Endothelial cell of umbilical vein (primary cell): ENCODE results near the gene SH3BGRL. TPM values are rescaled to one million over a fixed set of nuclear protein-coding genes. Genes with fewer than 3 reads are reported as not detected.

Source experiments
- BruUV-seq: library from RNA; stranded (reverse); fragments of 400-500 nt; replicated peaks from 2 replicates; lab custom pipeline; 2021; lab: Mats Ljungman, UMichigan
- CTCF ChIA-PET: fragments of 300-600, 350-600 bp; sonication (Branson Sonifier 250); formaldehyde crosslinking; loops from one replicate; lab custom pipeline; 2021; ENCODE audit warnings: antibody characterized with exemption, inconsistent platforms; lab: Charles Lee
- POLR2A ChIA-PET: fragments of 300-600, 350-600 bp; sonication (Branson Sonifier 250); formaldehyde crosslinking; loops from one replicate; lab custom pipeline; 2021; ENCODE audit warnings: antibody characterized with exemption, inconsistent platforms; lab: Charles Lee
- DNase-seq: peaks from one replicate; pipeline ENCODE4 v3.0.0-alpha.2; 2011; ENCODE audit warnings: low read depth, low spot score
- FAIRE-seq: peaks from 2 replicates; lab custom pipeline; 2011; peaks lifted over from hg19 to GRCh38; lab: Jason Lieb, UNC
- H2AFZ ChIP-seq: 2 replicates; pipeline ENCODE4 v1.6.0; 2012; ENCODE audit warnings: low read depth, low read length, control low read depth, inconsistent platforms
- H3K27ac ChIP-seq: 2 replicates; pipeline ENCODE4 v1.5.1; 2011; ENCODE audit warnings: low read depth, mild to moderate bottlenecking, control low read depth, low read length, moderate library complexity; ENCODE audit not compliant: insufficient read depth
- H3K27me3 ChIP-seq, 2 experiments: 2 replicates each; pipeline versions ENCODE4 v1.6.0 to v1.6.1; 2011; ENCODE audit warnings: low read length in 2 of 2, mixed read lengths in 1 of 2; ENCODE audit not compliant: control insufficient read depth in 2 of 2, insufficient read depth in 2 of 2
- H3K36me3 ChIP-seq, 2 experiments: 2 replicates in 1 of 2; 3 replicates in 1 of 2; pipeline ENCODE4 v1.5.1; 2011; ENCODE audit warnings: low read length in 2 of 2, mild to moderate bottlenecking in 1 of 2, moderate library complexity in 1 of 2; ENCODE audit not compliant: control insufficient read depth in 2 of 2, insufficient read depth in 2 of 2; ENCODE audit errors: extremely low read depth in 1 of 2
- H3K4me1 ChIP-seq: 3 replicates; pipeline ENCODE4 v1.5.1; 2011; ENCODE audit warnings: mild to moderate bottlenecking, low read length; ENCODE audit not compliant: control insufficient read depth, insufficient read depth; ENCODE audit errors: extremely low read depth
- H3K4me2 ChIP-seq: 2 replicates; pipeline ENCODE4 v1.6.1; 2011; ENCODE audit warnings: low read length, control low read depth, mixed read lengths; ENCODE audit not compliant: insufficient read depth
- H3K4me3 ChIP-seq, 3 experiments: fragments of 200-600 bp in 1 of 3; sonication (generic), shearing (Covaris generic) in 1 of 3; replicated peaks in 1 of 3; 2 replicates each; pipeline ENCODE4 v1.5.1; 2011 to 2016; ENCODE audit warnings: control low read depth in 3 of 3, low read length in 3 of 3, mild to moderate bottlenecking in 2 of 3, inconsistent platforms in 1 of 3, low read depth in 1 of 3, moderate library complexity in 1 of 3; ENCODE audit not compliant: insufficient read depth in 1 of 3
- H3K79me2 ChIP-seq: 2 replicates; pipeline ENCODE4 v1.6.0; 2012; ENCODE audit warnings: low read length, inconsistent platforms; ENCODE audit not compliant: control insufficient read depth, insufficient read depth
- H3K9ac ChIP-seq: replicated peaks from 2 replicates; pipeline ENCODE3; 2011; ENCODE audit warnings: low read length, control low read depth; ENCODE audit not compliant: insufficient read depth; ENCODE audit errors: extremely low read depth
- H3K9me1 ChIP-seq: replicated peaks from 3 replicates; pipeline ENCODE4 v1.6.0; 2011; ENCODE audit warnings: mild to moderate bottlenecking, low read length; ENCODE audit not compliant: control insufficient read depth, insufficient read depth; ENCODE audit errors: extremely low read depth
- H3K9me3 ChIP-seq: replicated peaks from 2 replicates; pipeline ENCODE4 v1.5.1; 2012; ENCODE audit warnings: low read length, inconsistent platforms; ENCODE audit not compliant: control insufficient read depth, insufficient read depth
- H4K20me1 ChIP-seq: replicated peaks from 2 replicates; pipeline ENCODE3; 2011; ENCODE audit warnings: mild to moderate bottlenecking, low read length; ENCODE audit not compliant: control insufficient read depth, insufficient read depth; ENCODE audit errors: extremely low read depth
- EZH2 ChIP-seq: IDR thresholded peaks from 2 replicates; pipeline ENCODE4 v1.6.1; 2012; ENCODE audit warnings: borderline replicate concordance, low read depth, mild to moderate bottlenecking, moderate library complexity, low read length, inconsistent platforms; ENCODE audit not compliant: severe bottlenecking
- FOS ChIP-seq: IDR thresholded peaks from 2 replicates; pipeline ENCODE4 v1.6.1; 2011; ENCODE audit warnings: mild to moderate bottlenecking, low read length, moderate library complexity, borderline replicate concordance; ENCODE audit not compliant: insufficient read depth
- GATA2 ChIP-seq: IDR thresholded peaks from 2 replicates; pipeline ENCODE4 v1.7.0; 2011; ENCODE audit warnings: low read depth, mild to moderate bottlenecking, moderate library complexity, mixed read lengths, low read length; ENCODE audit not compliant: insufficient read length, insufficient read depth
- JUN ChIP-seq: IDR thresholded peaks from 2 replicates; pipeline ENCODE4 v1.6.1; 2011; ENCODE audit warnings: borderline replicate concordance, low read depth; ENCODE audit not compliant: insufficient read length, insufficient read depth
- MYC ChIP-seq: IDR thresholded peaks from one replicate; pipeline ENCODE4 v1.6.1; 2011; ENCODE audit warnings: mild to moderate bottlenecking, low read depth, low read length
- POLR2AphosphoS5 ChIP-seq: IDR thresholded peaks from 2 replicates; pipeline ENCODE4 v1.6.1; 2012; ENCODE audit warnings: low read depth, mild to moderate bottlenecking, control low read depth, low read length, moderate library complexity; ENCODE audit not compliant: insufficient read depth
- dilution Hi-C: fragments of 300-500 bp; cut with MboI; formaldehyde crosslinking; loops from one replicate; pipeline ENCODE4 v1.15.0; 2019; ENCODE audit warnings: low sequenced_read_pairs; ENCODE audit not compliant: extremely low pct_ligation_motif_present
- intact Hi-C: fragments of 100-400 bp; cut with micrococcal nuclease; formaldehyde crosslinking; loops from one replicate; pipeline ENCODE4 v1.10.0; 2022
- polyA plus RNA-seq, 4 experiments: library from polyadenylated mRNA; depleted of rRNA in 3 of 4; stranded (reverse) in 3 of 4; unstranded in 1 of 4; fragments of >200 nt; gene quantifications; 2 replicates each; pipeline versions ENCODE4 v1.2.1 to v1.2.3, GENCODE V29; 2011 to 2012; ENCODE audit warnings: missing spikeins in 1 of 4
- total RNA-seq: library from RNA; stranded (reverse); gene quantifications from 2 replicates; pipeline ENCODE4 v1.2.3, GENCODE V29; 2021
- TF ChIP-seq, protein P1 (sequence below): IDR thresholded peaks from 2 replicates; pipeline ENCODE4 v1.6.1; 2011; ENCODE audit not compliant: insufficient read depth, insufficient read length
- TF ChIP-seq, protein P2 (sequence below), 2 donors: IDR thresholded peaks; 1 replicate in 1 of 2; 2 replicates in 1 of 2; pipeline ENCODE4 v1.5.1; 2011; ENCODE audit warnings: low read length in 2 of 2, mild to moderate bottlenecking in 2 of 2, moderate library complexity in 2 of 2, control low read depth in 1 of 2, inconsistent platforms in 1 of 2, low read depth in 1 of 2; ENCODE audit not compliant: insufficient read depth in 1 of 2; ENCODE audit errors: extremely low read depth in 1 of 2

Gene SH3BGRL
- total and polyA plus RNA-seq, 2 donors (not counting 3 experiments of a cell fraction or from before 2014, with no cell fraction given): 45.6 to 65.7 TPM

DNA sequence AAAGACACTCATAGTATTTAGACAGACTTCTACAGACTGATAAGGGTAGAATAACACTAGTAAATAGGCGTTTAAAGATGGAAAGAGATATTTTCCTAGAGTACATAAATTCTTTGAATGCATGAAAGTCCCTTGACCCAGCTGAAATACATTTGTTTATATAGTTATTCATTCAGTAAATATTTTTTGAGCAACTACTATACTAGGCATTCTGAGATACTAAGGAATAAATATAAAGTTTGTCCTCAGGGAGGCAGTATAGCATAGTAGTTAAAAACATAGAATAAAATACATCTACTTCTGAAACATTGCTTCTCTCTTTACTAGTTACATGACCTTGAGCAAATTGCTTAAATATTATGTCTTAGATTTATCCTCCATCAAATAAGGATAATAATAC, 27.6 kb upstream of the SH3BGRL start:
- ChIA-PET CTCF (interaction anchor here (1.3 kb wide), 1 partner anchor 203 kb away, joined by 21 read pairs; no protein-coding TSS in a partner anchor), POLR2A (no interaction called here)
- H3K4me1 ChIP-seq: no peaks in the 10 kb centered on the region
- TF ChIP-seq POLR2AphosphoS5 (no peak), FOS (no peak), JUN (no peak), GATA2 (no peak), EZH2 (no peak), MYC (no peak)
- TF ChIP-seq, protein P1, sequence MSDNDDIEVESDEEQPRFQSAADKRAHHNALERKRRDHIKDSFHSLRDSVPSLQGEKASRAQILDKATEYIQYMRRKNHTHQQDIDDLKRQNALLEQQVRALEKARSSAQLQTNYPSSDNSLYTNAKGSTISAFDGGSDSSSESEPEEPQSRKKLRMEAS: no peak
- TF ChIP-seq, protein P2, sequence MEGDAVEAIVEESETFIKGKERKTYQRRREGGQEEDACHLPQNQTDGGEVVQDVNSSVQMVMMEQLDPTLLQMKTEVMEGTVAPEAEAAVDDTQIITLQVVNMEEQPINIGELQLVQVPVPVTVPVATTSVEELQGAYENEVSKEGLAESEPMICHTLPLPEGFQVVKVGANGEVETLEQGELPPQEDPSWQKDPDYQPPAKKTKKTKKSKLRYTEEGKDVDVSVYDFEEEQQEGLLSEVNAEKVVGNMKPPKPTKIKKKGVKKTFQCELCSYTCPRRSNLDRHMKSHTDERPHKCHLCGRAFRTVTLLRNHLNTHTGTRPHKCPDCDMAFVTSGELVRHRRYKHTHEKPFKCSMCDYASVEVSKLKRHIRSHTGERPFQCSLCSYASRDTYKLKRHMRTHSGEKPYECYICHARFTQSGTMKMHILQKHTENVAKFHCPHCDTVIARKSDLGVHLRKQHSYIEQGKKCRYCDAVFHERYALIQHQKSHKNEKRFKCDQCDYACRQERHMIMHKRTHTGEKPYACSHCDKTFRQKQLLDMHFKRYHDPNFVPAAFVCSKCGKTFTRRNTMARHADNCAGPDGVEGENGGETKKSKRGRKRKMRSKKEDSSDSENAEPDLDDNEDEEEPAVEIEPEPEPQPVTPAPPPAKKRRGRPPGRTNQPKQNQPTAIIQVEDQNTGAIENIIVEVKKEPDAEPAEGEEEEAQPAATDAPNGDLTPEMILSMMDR (IDR thresholded peaks at IDR 0.05; ENCODE audit: extremely low read depth in 1 of 2, insufficient read depth in 1 of 2, low read depth in 1 of 2, low read length in 2 of 2): no peak
- intact Hi-C loops: loop anchor here (1.0 kb wide), 1 partner anchor 203 kb away; no protein-coding TSS in a partner anchor
- BruUV-seq: no TSS peak
- H3K9me1 ChIP-seq: no peaks in the 10 kb centered on the region
- no peaks in the 10 kb centered on the region for H3K79me2 ChIP-seq
- H2AFZ ChIP-seq: no peak overlapping the region
- no peaks in the 10 kb centered on the region for H4K20me1 ChIP-seq
- no peaks in the 10 kb centered on the region for H3K9me3 ChIP-seq
- H3K4me3 ChIP-seq: no peak overlapping the region
- no peak overlapping the region for H3K27ac ChIP-seq
- dilution Hi-C loops: no loop called here
- DNase-seq: peak; percentile 14
- H3K4me2 ChIP-seq: no peak overlapping the region
- no peak overlapping the region for H3K9ac ChIP-seq
- peak; percentile 56 for FAIRE-seq
- H3K27me3 ChIP-seq: no peaks in the 10 kb centered on the region
- H3K36me3 ChIP-seq: no peaks in the 10 kb centered on the region
